PC-9 (cell line): Measurements from ENCODE around the gene SMAGP.

ENCODE experiments used
- EZH2 ChIP-seq: fragments of 200-600 bp; sonication (generic); IDR thresholded peaks from 2 replicates; pipeline ENCODE4 v1.8.0; 2017; ENCODE audit warnings: antibody characterized with exemption, low read depth
- TF ChIP-seq, protein P1 (sequence below): fragments of 200-600 bp; sonication (generic); conservative IDR thresholded peaks from 2 replicates; pipeline ENCODE4 v1.6.1; 2017; ENCODE audit warnings: mixed run types, antibody characterized with exemption, mild to moderate bottlenecking, moderate library complexity

DNA sequence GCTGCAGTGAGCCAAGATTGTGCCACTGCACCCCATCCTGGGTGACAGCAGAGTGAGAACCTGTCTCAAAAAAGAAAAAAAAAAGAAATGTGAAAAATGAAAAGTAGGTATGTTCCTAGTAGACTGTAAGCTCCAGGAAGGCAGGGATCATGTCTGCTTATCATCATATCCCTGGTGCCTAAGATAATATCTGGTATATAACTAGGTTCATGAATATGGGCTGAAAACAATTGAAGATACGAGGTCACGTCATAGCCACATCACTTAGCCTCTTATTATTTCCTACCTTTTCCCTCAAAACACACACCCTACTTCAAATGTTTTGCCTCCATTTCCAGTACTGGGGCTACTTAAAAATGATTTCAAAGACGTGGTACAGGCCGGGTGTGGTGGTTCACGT lies 55.3 kb downstream of the SMAGP start:
- TF ChIP-seq, protein P1, sequence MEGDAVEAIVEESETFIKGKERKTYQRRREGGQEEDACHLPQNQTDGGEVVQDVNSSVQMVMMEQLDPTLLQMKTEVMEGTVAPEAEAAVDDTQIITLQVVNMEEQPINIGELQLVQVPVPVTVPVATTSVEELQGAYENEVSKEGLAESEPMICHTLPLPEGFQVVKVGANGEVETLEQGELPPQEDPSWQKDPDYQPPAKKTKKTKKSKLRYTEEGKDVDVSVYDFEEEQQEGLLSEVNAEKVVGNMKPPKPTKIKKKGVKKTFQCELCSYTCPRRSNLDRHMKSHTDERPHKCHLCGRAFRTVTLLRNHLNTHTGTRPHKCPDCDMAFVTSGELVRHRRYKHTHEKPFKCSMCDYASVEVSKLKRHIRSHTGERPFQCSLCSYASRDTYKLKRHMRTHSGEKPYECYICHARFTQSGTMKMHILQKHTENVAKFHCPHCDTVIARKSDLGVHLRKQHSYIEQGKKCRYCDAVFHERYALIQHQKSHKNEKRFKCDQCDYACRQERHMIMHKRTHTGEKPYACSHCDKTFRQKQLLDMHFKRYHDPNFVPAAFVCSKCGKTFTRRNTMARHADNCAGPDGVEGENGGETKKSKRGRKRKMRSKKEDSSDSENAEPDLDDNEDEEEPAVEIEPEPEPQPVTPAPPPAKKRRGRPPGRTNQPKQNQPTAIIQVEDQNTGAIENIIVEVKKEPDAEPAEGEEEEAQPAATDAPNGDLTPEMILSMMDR, result no peak
- no peak for TF ChIP-seq EZH2
